Gastrocnemius medialis (tissue), 4 donors: ENCODE data around the gene RALGPS2.

Experiments used
- CTCF ChIP-seq, 5 experiments: fragments of 450-650 bp in 3 of 5; fragments of 200-600 bp in 2 of 5; sonication (generic) in 2 of 5; IDR thresholded peaks in 4 of 5; conservative IDR thresholded peaks in 1 of 5; 1 replicate in 4 of 5; 2 replicates in 1 of 5; pipeline ENCODE4 v1.5.1; 2016 to 2019; ENCODE audit warnings: antibody characterized with exemption in 5 of 5, mild to moderate bottlenecking in 3 of 5, moderate library complexity in 3 of 5
- POLR2A ChIP-seq, 2 donors: fragments of 450-650 bp; IDR thresholded peaks; one replicate each; pipeline ENCODE4 v1.6.1; 2017; ENCODE audit warnings: antibody characterized with exemption in 2 of 2, mild to moderate bottlenecking in 2 of 2, moderate library complexity in 2 of 2

DNA sequence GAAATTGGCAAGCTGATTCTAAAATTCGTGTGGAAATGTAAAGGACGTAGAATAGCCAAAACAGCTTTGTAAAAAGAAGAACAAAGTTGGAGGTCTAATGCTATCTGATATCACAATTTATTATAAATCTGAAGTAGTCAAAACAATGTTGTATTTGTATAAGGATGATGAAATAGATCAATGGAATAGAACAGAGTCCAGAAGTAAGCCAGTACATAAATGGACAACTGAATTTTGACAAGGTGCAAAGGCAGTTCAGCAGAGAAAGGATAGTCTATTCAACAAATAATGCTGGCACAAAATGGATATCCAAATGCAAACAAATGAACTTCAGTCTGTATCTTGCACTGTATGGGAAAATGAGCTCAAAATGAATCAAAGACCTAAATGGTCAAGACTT, 20.2 kb downstream of the RALGPS2 start:
- TF ChIP-seq CTCF (IDR thresholded peaks at IDR 0.05 in 4 of 5, conservative IDR thresholded peaks at IDR 0.05 in 1 of 5), result no peak
- TF ChIP-seq POLR2A (IDR thresholded peaks at IDR 0.05), result no peak
